Upper lobe of left lung (tissue), 6 donors: ENCODE data around the gene CLRN3. TPM values are rescaled to one million over a fixed set of nuclear protein-coding genes. Genes with fewer than 3 reads are reported as not detected.
A peak's percentile ranks its signal among the peaks of the same experiment; 100 is the strongest.

Experiments used
- ATAC-seq, 2 donors: fragments of 200-7000 bp; cut with Tn5 transposase; one replicate each; pipeline ENCODE4 v1.9.1; 2022; ENCODE audit warnings: mild to moderate bottlenecking in 2 of 2, moderate library complexity in 2 of 2; ENCODE audit not compliant: low FRiP score in 2 of 2
- DNase-seq, 2 donors: peaks; one replicate each; pipeline ENCODE4 v3.0.0-alpha.2; 2019 to 2020
- H3K27ac ChIP-seq, 4 donors: fragments of 200-600 bp; sonication (generic); one replicate each; pipeline ENCODE4 v1.5.1; 2016 to 2019
- H3K27me3 ChIP-seq, 4 donors: fragments of 200-600 bp; sonication (generic); one replicate each; pipeline ENCODE4 v1.5.1; 2017 to 2019
- H3K36me3 ChIP-seq, 4 donors: fragments of 200-600 bp; sonication (generic); one replicate each; pipeline ENCODE4 v1.5.1; 2016 to 2019
- H3K4me1 ChIP-seq, 4 donors: fragments of 200-600 bp; sonication (generic); one replicate each; pipeline ENCODE4 v1.5.1; 2018 to 2019
- H3K4me3 ChIP-seq, 4 donors: fragments of 200-600 bp; sonication (generic); one replicate each; pipeline ENCODE4 v1.5.1; 2017 to 2019; ENCODE audit warnings: mild to moderate bottlenecking in 2 of 4, moderate library complexity in 1 of 4
- H3K9me3 ChIP-seq, 4 donors: fragments of 200-600 bp; sonication (generic); one replicate each; pipeline ENCODE4 v1.5.1; 2018 to 2019
- CTCF ChIP-seq, 6 experiments: fragments of 450-650 bp in 4 of 6; fragments of 200-600 bp in 2 of 6; sonication (generic) in 2 of 6; IDR thresholded peaks; one replicate each; pipeline ENCODE4 v1.5.1; 2016 to 2019; ENCODE audit warnings: antibody characterized with exemption in 6 of 6
- EP300 ChIP-seq, 4 donors: sonication (generic); formaldehyde crosslinking; IDR thresholded peaks; one replicate each; pipeline ENCODE4 v1.5.1; 2017; ENCODE audit warnings: antibody characterized with exemption in 4 of 4, control low read depth in 2 of 4
- POLR2A ChIP-seq, 4 donors: fragments of 450-650 bp; IDR thresholded peaks; one replicate each; pipeline ENCODE4 v1.5.1; 2016 to 2017; ENCODE audit warnings: antibody characterized with exemption in 4 of 4, mild to moderate bottlenecking in 2 of 4
- POLR2AphosphoS5 ChIP-seq, 2 donors: sonication (generic); formaldehyde crosslinking; IDR thresholded peaks; one replicate each; pipeline ENCODE4 v1.5.1; 2017; ENCODE audit warnings: antibody characterized with exemption in 2 of 2
- WGBS, 2 donors: methylation state at CpG; one replicate each; pipeline ENCODE4 v1.1.5; 2017 to 2018; 5-methylcytosine and 5-hydroxymethylcytosine counted together
- total RNA-seq, 6 donors: library from RNA; depleted of rRNA in 4 of 6; stranded (reverse); fragments of >200 nt in 4 of 6; gene quantifications; one replicate each; pipeline versions ENCODE4 v1.1.0 to v1.2.1, GENCODE V29; 2016 to 2021
- donor health status: DM: no; HTN: no; CAD: no; lungs with moderate emphysema.
- donor health status: DM: no; HTN: yes; CAD: no; lungs with severe emphysema.

CLRN3 gene
- total RNA-seq, 6 donors from 2014 or later: 0.37 to 0.49 TPM; not detected in 4

- Histone ChIP-seq H3K4me3 (no peak overlapping the region), H3K27me3 (no peaks in the 10 kb centered on the region), H3K9me3 (no peaks in the 10 kb centered on the region), H3K4me1 (peaks cover 5 to 14% (median 7%) of the 10 kb centered on the region in 4 donors), H3K36me3 (peaks cover 0 to 4% (median 0%) of the 10 kb centered on the region in 4 donors), H3K27ac (no peak overlapping the region)
- WGBS, 2 donors: 91 to 96% methylated on average over 15 of the region's 15 CpGs
- no peak for DNase-seq
- no peak for TF ChIP-seq EP300 (IDR thresholded peaks at IDR 0.05)
- TF ChIP-seq POLR2A (IDR thresholded peaks at IDR 0.05): no peak
- ATAC-seq: no peak
Observed at GRCh38 chr10:127932521-127933270, 40.0 kb upstream of the CLRN3 start.

- peak in 1 of 2 donors; percentile 58 for DNase-seq
- 45 to 50% methylated on average over 10 of the region's 10 CpGs for WGBS, 2 donors
- Histone ChIP-seq H3K27ac (peak overlapping the region in 3 of 4 donors; percentile 12 to 31 (median 27)), H3K4me1 (peaks cover 20 to 45% (median 22%) of the 10 kb centered on the region in 4 donors), H3K9me3 (no peaks in the 10 kb centered on the region), H3K27me3 (no peaks in the 10 kb centered on the region), H3K36me3 (no peaks in the 10 kb centered on the region), H3K4me3 (no peak overlapping the region)
- TF ChIP-seq EP300 (IDR thresholded peaks at IDR 0.05) (no peak), CTCF (IDR thresholded peaks at IDR 0.05) (no peak), POLR2A (IDR thresholded peaks at IDR 0.05) (no peak), POLR2AphosphoS5 (IDR thresholded peaks at IDR 0.05) (no peak)
- ATAC-seq: no peak
Observed at GRCh38 chr10:127928021-127928806, 35.5 kb upstream of the CLRN3 start.

- peak overlapping the region; percentile 19 to 63 (median 52) for H3K27ac ChIP-seq
- peaks cover 35 to 63% (median 37%) of the 10 kb centered on the region in 4 donors for H3K4me1 ChIP-seq
- TF ChIP-seq EP300 (IDR thresholded peaks at IDR 0.05) (no peak), POLR2A (IDR thresholded peaks at IDR 0.05) (no peak), CTCF (IDR thresholded peaks at IDR 0.05) (no peak), POLR2AphosphoS5 (IDR thresholded peaks at IDR 0.05) (no peak)
- H3K4me3 ChIP-seq: no peak overlapping the region
- DNase-seq (peak in 1 of 2 donors; percentile 49), ATAC-seq (peak in 1 of 2 donors; percentile 70)
- H3K27me3 ChIP-seq: no peaks in the 10 kb centered on the region
- no peaks in the 10 kb centered on the region for H3K36me3 ChIP-seq
- H3K9me3 ChIP-seq: no peaks in the 10 kb centered on the region
- WGBS, 2 donors: 56 to 57% methylated on average over 8 of the region's 8 CpGs
Observed at GRCh38 chr10:127926455-127926854, 33.7 kb upstream of the CLRN3 start.

- 60 to 64% methylated on average over 6 of the region's 6 CpGs for WGBS, 2 donors
- ATAC-seq: peak in 1 of 2 donors; percentile 28
- H3K4me1 ChIP-seq: peaks cover 43 to 71% (median 45%) of the 10 kb centered on the region in 4 donors
Observed at GRCh38 chr10:127925471-127926207, 32.9 kb upstream of the CLRN3 start.

More at GRCh38 chr10:127925471-127926207, 32.9 kb upstream of the CLRN3 start:
- Histone ChIP-seq H3K9me3 (no peaks in the 10 kb centered on the region), H3K27ac (peak overlapping the region; percentile 19 to 63 (median 52)), H3K4me3 (no peak overlapping the region), H3K27me3 (no peaks in the 10 kb centered on the region), H3K36me3 (no peaks in the 10 kb centered on the region)
- TF ChIP-seq EP300 (IDR thresholded peaks at IDR 0.05) (no peak), CTCF (IDR thresholded peaks at IDR 0.05) (no peak), POLR2AphosphoS5 (IDR thresholded peaks at IDR 0.05) (no peak), POLR2A (IDR thresholded peaks at IDR 0.05) (no peak)
- DNase-seq: peak in 1 of 2 donors; percentile 62
